GM21447 (cell line): Measurements from ENCODE around the gene TDRD7.

Experiments used
- ATAC-seq: cut with Tn5 transposase; IDR thresholded peaks from one replicate; pipeline ENCODE4 v1.9.1; 2021; ENCODE audit not compliant: unreplicated experiment

Gene TDRD7

GRCh38 chr9:97411789-97412625 lies at the start of gene TDRD7:
TDRD7 (plus strand) TSS chr9:97412096; CDS start chr9:97428466, 16,370 bp downstream.
- ATAC-seq, result peak; percentile 70

GRCh38 chr9:97362777-97363545 lies 48.9 kb upstream of the TDRD7 start:
- ATAC-seq, result no peak

- ATAC-seq, result no peak
Measured at GRCh38 chr9:97363661-97364299, 48.1 kb upstream of the TDRD7 start.

- no peak for ATAC-seq
Measured at GRCh38 chr9:97364769-97365490, 47.0 kb upstream of the TDRD7 start.

GRCh38 chr9:97365634-97366033 lies 46.3 kb upstream of the TDRD7 start:
- no peak for ATAC-seq

GRCh38 chr9:97366476-97366875 lies 45.4 kb upstream of the TDRD7 start:
- ATAC-seq, result no peak

- ATAC-seq, result no peak
Measured at GRCh38 chr9:97366889-97367288, 45.0 kb upstream of the TDRD7 start.

- ATAC-seq, result no peak
Measured at GRCh38 chr9:97367729-97368128, 44.2 kb upstream of the TDRD7 start.

GRCh38 chr9:97368964-97369363 lies 42.9 kb upstream of the TDRD7 start:
- ATAC-seq, result no peak

GRCh38 chr9:97372580-97372979 lies 39.3 kb upstream of the TDRD7 start:
- no peak for ATAC-seq

- ATAC-seq, result no peak
Measured at GRCh38 chr9:97373331-97373730, 38.6 kb upstream of the TDRD7 start.

- no peak for ATAC-seq
Measured at GRCh38 chr9:97374811-97375210, 37.1 kb upstream of the TDRD7 start.

GRCh38 chr9:97376902-97377301 lies 35.0 kb upstream of the TDRD7 start:
- ATAC-seq, result no peak

GRCh38 chr9:97382099-97382718 lies 29.7 kb upstream of the TDRD7 start:
- no peak for ATAC-seq

GRCh38 chr9:97384406-97385262 lies 27.3 kb upstream of the TDRD7 start:
- no peak for ATAC-seq

GRCh38 chr9:97385626-97386264 lies 26.2 kb upstream of the TDRD7 start:
- no peak for ATAC-seq

- no peak for ATAC-seq
Measured at GRCh38 chr9:97386265-97386633, 25.6 kb upstream of the TDRD7 start.

GRCh38 chr9:97386733-97387503 lies 25.0 kb upstream of the TDRD7 start:
- ATAC-seq, result no peak

GRCh38 chr9:97387504-97387886 lies 24.4 kb upstream of the TDRD7 start:
- ATAC-seq, result no peak
